A375 (cell line): ENCODE data around the gene CRIM1. TPM values are rescaled to one million over a fixed set of nuclear protein-coding genes. Genes with fewer than 3 reads are reported as not detected.

Experiments used
- total RNA-seq: library from RNA; depleted of rRNA; stranded (reverse); fragments of >200 nt; shearing (Covaris generic); gene quantifications from 2 replicates; pipeline ENCODE4 v1.2.3, GENCODE V29; 2014; rRNA removed

CRIM1 gene
- total RNA-seq: 109 and 129 TPM in 2 replicates

DNA sequence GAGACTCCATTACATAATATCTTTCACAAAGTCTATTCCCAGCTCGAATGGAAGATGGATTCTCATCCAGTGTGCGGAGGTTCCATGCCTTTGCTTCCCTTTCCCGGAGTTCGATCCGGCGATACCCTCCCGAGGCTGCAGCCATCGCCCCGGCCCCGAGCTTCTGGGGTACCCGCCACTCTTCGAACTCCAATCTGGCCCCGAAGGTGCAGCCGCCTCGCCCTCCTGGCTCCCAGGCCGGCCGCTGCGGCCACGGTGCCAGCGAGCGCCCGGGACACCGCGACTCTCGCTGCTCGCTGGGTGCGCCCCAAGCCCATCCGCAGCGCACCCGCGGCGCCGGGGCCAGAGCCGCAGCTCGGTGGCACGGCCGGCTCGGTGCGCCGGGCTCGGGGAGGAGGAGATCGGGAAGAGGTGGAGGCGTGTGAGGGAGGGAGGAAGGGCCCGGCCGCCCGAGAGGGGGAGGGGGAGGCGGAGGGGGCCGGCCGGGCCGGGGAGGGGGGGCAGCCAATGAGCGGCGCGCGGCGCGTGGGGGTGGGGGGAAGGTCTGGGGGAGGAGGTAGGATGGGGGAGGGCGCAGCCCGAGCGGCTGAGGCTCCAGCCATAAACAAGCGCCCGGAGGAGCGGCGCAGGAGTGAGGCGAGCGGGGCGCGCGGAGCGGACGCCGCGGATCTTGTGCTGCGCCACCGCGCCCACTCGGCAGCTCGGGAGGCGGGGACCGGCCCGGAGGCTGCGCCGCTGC lies at the start of gene CRIM1:
CRIM1 (plus strand) TSS at position 628 of the 739 bp plus-strand sequence. CDS start 515 bp downstream, outside the sequence.

DNA sequence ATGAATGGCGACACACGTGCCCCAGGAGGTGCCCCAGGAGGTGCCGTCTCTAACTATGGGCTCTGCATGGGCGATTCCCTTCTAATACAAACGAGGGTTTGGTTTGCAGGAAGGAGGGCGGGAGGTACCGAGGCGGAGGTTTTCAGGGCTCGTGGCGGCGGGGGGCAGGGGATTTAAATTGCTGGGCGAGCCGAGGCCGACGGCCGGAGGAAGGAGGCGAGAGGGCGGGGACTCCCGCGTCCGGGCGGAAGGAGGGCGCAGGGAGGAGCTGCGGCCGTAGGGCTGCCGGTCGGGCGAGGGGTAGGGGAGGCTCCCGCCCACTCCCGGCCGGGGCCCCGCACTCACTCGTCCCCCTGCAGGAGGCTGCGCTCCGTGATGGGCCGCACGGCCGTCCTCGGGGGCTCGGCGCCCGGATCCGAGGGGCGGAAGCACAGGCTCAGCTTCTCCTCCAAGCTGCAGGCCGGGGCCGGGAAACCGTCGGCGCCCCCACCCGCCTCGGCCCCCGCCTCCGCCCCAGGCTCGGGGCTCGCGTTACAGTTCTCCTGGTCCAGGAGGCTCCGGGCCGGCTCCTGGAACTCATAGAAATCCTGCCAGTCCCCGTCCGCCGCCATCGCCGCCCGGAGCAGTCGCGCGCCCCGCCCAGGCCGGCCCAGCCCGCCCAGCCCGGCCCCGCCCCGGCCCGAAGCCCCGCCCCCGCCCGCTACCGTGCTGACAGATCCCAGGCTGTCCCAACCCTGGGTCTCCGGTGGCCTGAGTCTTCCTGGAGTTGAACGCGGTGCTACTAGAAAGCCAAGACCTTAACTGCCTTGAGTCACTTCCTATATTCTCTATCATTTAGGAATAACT lies 242.2 kb downstream of the CRIM1 start, which contains the start of gene FEZ2:
FEZ2 (minus strand) TSS at position 637 of the 846 bp plus-strand sequence; CDS start at position 611, 26 bp downstream.

Other genes starting within 250 kb of the CRIM1 start
- 39.7 and 45.4 TPM in 2 replicates for gene FEZ2, start 242.4 kb downstream of the CRIM1 start, total RNA-seq